Neuron (in vitro differentiated cells): ENCODE data around the gene C16orf78.

Source experiments
- H2AFZ ChIP-seq: one replicate; pipeline ENCODE4 v1.6.1; 2013; ENCODE audit warnings: low read depth, mild to moderate bottlenecking, inconsistent platforms, low read length, moderate library complexity
- H3K27me3 ChIP-seq: one replicate; pipeline ENCODE4 v1.6.1; 2013; ENCODE audit warnings: low read length; ENCODE audit not compliant: insufficient read depth
- H3K36me3 ChIP-seq: one replicate; pipeline ENCODE4 v1.6.1; 2013; ENCODE audit warnings: low read length; ENCODE audit not compliant: insufficient read depth
- H3K4me1 ChIP-seq: one replicate; pipeline ENCODE4 v1.6.1; 2013; ENCODE audit warnings: low read length; ENCODE audit not compliant: insufficient read depth
- H3K4me3 ChIP-seq: 2 replicates; pipeline ENCODE4 v1.5.1; 2013; ENCODE audit warnings: mild to moderate bottlenecking, low read length, moderate library complexity
- H3K9me3 ChIP-seq: one replicate; pipeline ENCODE4 v1.6.1; 2013; ENCODE audit warnings: low read length

The C16orf78 gene

DNA sequence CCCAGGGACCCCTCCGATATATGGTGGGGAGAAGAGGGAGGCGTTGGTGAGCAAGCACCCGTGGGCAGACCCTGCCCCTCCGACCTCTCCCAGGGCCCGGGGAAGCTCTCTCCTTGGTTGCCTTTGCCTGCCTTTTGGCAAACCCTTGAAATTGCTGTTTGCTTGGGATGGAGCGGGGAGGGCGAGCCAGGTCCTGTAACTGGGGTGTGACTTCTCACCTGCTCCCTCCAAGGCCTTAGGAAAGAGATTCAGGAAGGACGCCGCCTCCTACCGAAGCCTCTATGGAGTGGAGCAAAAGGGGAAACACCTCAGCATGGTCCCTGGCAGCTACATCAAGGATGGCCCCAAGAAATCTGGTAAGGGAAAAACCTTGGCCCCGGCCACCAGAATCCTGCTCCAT, 4.6 kb downstream of the C16orf78 start:
- H3K4me1 ChIP-seq, result no peaks in the 10 kb centered on the region
- H3K27me3 ChIP-seq, result peaks cover 16% of the 10 kb centered on the region
- no peak overlapping the region for H3K4me3 ChIP-seq
- H3K36me3 ChIP-seq, result no peaks in the 10 kb centered on the region
- H2AFZ ChIP-seq, result no peak overlapping the region
- H3K9me3 ChIP-seq, result no peaks in the 10 kb centered on the region

DNA sequence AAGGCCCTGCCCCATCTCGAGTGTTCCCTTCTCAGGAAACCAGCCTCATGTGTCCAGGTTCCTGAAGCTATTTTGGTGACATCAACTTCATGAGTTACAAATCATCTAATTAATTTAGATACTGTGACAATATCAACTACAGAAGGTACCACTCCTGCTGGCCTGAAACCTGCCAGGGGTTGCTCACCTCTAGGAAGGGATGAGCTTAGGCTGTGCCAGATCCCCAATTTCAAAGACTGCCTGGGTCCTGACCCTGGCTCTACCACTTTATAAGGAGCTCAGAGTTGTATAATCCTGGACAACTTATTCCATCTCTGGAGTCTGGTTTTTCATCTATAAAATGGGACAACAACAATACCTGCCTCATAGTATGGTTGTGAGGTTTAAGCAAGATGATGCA, 5.2 kb downstream of the C16orf78 start:
- H3K9me3 ChIP-seq, result no peaks in the 10 kb centered on the region
- H3K27me3 ChIP-seq, result peaks cover 16% of the 10 kb centered on the region
- H3K4me3 ChIP-seq, result no peak overlapping the region
- no peaks in the 10 kb centered on the region for H3K36me3 ChIP-seq
- H2AFZ ChIP-seq, result no peak overlapping the region
- H3K4me1 ChIP-seq, result no peaks in the 10 kb centered on the region

DNA sequence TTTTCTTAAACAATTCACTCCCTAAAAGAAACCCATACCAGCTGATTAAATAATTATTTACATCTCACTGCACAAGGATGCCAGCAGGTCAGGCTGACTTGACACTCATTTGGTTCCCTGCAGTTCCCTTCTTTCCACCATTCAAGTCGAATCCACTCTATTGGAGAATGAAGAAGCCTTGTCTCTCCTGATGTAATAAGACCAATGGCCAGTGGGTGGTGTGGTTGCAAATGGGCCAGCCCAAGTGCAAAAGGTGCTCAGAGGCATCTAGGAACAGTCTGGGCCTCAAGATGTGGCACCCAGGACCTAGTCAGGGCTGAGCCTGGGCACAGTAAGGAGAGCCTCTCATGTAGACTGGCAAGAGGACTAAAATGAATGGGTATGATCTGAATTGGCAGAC, 9.3 kb downstream of the C16orf78 start:
- Histone ChIP-seq H3K36me3 (no peaks in the 10 kb centered on the region), H3K4me1 (no peaks in the 10 kb centered on the region), H3K9me3 (no peaks in the 10 kb centered on the region), H2AFZ (no peak overlapping the region), H3K4me3 (no peak overlapping the region), H3K27me3 (peaks cover 4% of the 10 kb centered on the region)

DNA sequence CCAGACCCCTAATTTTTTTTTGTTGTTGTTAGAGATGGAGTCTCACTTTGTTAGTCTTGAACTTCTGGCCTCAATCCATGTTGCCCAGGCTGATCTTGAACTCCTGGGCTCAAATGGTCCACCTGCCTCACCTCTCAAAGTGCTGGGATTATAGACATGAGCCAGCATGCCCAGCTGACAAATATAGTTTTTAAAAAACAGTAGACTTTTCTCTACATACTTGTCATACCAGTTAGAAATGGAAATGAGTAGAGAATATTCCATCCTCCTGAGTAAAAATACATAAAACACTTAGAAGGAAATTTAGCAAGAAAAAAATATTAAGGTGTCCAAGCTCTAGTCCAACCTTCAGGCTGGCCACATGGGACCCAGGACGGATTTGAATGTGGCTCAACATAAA, 21.4 kb downstream of the C16orf78 start:
- H3K4me1 ChIP-seq, result no peaks in the 10 kb centered on the region
- H3K27me3 ChIP-seq, result peaks cover 6% of the 10 kb centered on the region
- H3K4me3 ChIP-seq, result no peak overlapping the region
- H3K36me3 ChIP-seq, result no peaks in the 10 kb centered on the region
- no peak overlapping the region for H2AFZ ChIP-seq
- H3K9me3 ChIP-seq, result no peaks in the 10 kb centered on the region

DNA sequence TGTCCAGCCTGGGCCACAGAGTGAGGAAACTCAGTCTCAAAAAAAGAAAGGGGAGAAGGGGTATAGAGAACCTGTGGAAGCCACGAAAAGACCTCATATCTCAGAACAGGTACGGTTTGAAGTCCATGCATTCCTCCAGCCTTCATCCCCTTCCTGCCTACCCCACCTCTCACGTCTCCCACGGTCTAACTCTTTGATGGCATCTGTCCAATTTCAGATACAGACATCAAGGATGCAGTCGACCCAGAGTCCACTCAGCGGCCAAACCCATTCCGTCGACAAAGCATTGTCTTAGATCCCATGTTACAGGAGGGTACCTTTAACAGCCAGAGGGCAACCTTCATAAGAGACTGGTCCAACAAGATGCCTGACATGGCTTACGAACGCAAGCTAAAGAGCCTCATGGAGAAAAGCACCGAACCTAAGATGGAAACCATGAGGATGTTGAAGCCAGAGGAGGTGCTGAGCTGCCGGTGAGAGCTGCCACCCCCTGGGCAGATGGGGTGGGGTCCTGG, 22.7 kb downstream of the C16orf78 start:
- no peaks in the 10 kb centered on the region for H3K36me3 ChIP-seq
- H3K4me3 ChIP-seq, result no peak overlapping the region
- no peak overlapping the region for H2AFZ ChIP-seq
- peaks cover 6% of the 10 kb centered on the region for H3K27me3 ChIP-seq
- no peaks in the 10 kb centered on the region for H3K4me1 ChIP-seq
- no peaks in the 10 kb centered on the region for H3K9me3 ChIP-seq

DNA sequence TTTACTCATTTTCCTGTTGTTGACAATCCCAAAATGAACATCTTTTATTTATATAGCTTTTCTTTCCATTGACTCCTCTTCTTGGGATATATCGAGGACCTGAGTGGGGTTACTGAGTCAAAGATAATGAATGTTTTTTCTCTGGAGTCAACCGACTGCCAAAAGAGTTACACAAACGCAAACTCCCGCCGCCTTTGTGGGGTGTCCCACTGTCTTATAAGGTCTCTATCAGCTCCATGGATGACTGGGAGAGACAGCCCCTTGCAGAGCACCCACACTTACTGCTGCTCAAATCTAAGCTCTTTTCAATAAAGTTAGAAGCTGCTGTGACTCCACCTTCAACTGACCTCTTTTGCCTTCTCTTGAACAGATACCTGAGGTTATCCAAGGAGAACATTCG, 25.2 kb downstream of the C16orf78 start:
- H3K36me3 ChIP-seq, result no peaks in the 10 kb centered on the region
- no peak overlapping the region for H3K4me3 ChIP-seq
- H2AFZ ChIP-seq, result no peak overlapping the region
- H3K4me1 ChIP-seq, result no peaks in the 10 kb centered on the region
- H3K27me3 ChIP-seq, result peaks cover 2% of the 10 kb centered on the region
- H3K9me3 ChIP-seq, result no peaks in the 10 kb centered on the region

DNA sequence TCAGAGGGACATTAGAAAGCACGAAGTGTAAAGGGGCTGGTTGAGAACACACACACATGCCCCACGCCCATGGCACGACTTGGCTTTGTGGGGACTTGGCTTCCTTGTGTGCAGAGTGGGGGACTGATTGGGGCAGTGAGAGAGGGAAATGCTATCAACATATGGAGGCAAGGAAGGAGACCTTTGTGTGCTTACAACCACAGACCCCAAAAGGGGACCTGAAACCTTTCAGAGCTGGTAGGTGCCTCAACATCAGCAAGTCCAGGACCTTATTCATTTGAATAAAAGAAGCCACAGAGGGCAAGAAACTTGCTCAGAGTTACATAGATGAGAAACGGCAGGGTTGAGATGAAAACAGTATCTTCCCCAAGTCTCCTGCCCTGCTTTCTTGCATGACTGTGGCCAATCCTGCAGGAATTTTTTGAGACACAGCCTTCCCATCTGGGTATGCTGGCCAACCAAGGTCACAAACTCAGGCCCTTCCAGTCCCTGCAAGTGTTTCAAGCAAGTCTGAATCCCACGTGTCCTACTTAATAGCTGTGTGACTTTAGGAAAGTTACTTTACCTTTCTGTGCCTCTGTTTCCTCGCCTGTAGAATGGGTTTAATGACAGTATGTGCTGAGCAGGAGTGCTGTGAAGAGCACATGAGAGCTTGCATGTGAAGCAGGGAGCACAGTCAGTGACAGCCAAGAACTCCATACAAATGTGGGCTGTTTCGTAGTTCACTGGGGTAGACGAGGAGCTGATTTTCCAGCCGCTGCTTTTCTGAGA, 26.2 kb downstream of the C16orf78 start:
- Histone ChIP-seq H2AFZ (no peak overlapping the region), H3K27me3 (peaks cover 2% of the 10 kb centered on the region), H3K4me3 (no peak overlapping the region), H3K9me3 (no peaks in the 10 kb centered on the region), H3K36me3 (no peaks in the 10 kb centered on the region), H3K4me1 (no peaks in the 10 kb centered on the region)

DNA sequence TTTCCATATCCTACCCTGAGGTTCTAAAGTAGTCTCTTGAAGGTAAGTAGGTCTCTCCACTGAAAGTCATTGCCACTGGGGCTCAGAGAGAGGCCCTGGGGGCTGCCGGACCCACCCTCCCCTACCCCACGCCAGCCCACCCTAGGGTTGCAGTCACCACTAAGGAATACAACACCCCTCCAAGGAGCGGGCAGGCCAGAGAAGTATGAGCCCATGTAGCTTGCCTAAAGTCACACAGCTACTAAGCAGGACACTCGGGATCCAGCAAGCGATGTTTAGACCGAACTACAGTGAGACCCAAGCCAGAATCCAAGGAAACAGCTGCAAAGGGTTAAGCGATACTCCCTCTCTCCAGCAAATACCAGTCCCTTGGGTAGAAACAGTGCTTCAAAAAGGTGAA, 27.0 kb downstream of the C16orf78 start:
- Histone ChIP-seq H3K4me1 (no peaks in the 10 kb centered on the region), H3K27me3 (peaks cover 2% of the 10 kb centered on the region), H3K4me3 (no peak overlapping the region), H3K36me3 (no peaks in the 10 kb centered on the region), H3K9me3 (no peaks in the 10 kb centered on the region), H2AFZ (no peak overlapping the region)

DNA sequence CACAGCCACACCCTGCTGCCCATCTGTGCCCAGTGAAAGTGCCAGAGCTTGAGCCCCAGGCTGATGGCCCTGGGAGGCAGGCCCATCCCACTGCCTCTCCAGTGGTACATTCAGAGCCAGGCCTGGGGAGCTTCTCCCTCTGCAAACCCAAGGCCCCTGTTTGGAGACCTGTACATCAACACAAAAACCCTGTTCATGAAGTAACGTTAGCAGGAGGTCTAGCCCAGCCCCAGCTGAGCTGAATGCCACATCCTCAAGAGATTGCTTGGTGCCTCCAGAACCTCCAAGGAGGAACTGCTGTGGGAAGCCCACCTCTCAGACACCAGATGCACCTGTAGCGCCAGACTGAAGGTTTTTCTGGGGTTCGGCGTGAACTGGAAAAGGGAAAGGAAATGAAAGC, 31.5 kb downstream of the C16orf78 start:
- Histone ChIP-seq H3K36me3 (no peaks in the 10 kb centered on the region), H2AFZ (no peak overlapping the region), H3K9me3 (no peaks in the 10 kb centered on the region)

DNA sequence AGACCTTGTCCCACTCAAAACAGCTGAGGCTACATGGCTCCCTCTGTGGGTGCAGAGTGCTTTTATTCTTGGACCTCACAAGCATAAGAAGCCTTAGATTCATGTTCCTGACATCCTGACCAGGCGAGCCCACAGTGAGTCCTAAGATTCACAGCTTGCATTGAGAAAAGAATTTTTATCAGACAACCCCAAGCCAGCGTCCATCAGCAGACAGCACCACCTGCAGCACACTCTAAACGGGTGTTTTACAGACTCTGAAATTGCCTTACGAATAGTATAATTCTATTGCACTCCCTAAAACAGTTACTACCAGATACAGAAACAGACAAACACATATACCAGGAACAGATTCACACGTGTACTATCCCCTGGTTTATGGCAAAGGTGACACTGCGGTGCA, 31.9 kb downstream of the C16orf78 start:
- no peaks in the 10 kb centered on the region for H3K36me3 ChIP-seq

More for the DNA sequence above, 31.5 kb downstream of the C16orf78 start:
- H3K27me3 ChIP-seq, result no peaks in the 10 kb centered on the region
- no peak overlapping the region for H3K4me3 ChIP-seq
- H3K4me1 ChIP-seq, result peaks cover 4% of the 10 kb centered on the region

DNA sequence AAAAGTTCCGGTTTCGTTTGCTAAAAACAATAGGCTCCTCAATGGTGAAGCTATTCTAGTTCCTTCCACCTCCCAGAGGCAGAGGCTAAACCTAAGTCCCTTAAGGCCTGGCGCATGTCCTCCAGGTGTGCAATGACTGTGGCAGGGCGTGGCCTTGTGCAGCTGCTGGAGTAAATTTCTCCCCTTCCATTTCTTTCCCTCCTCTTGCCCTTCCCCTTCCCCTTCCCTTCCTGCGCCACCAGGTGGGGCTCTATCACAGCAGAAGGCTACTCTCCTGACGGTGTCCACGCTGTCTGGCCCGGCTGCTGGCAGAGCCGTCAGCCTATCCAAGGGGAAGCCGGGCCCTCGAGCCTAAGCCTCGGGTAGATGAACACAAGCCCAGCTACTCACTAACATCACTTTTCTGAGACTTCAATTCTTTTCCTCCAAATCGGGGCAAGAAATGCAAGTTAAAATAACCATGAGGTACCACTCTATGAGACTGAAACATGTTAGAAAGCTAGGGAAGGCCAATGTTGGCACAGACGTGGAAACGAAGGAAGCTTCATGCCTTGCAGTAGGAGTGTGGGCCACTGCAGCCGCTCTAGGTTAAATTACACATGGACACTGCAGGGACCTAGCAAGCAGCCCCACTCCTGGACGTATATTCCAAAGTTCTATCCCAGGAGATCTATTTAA, 34.4 kb downstream of the C16orf78 start:
- H3K27me3 ChIP-seq, result no peaks in the 10 kb centered on the region
- no peaks in the 10 kb centered on the region for H3K9me3 ChIP-seq
- peaks cover 4% of the 10 kb centered on the region for H3K4me1 ChIP-seq
- no peaks in the 10 kb centered on the region for H3K36me3 ChIP-seq
- no peak overlapping the region for H2AFZ ChIP-seq
- H3K4me3 ChIP-seq, result no peak overlapping the region

More for the DNA sequence above, 31.9 kb downstream of the C16orf78 start:
- peaks cover 4% of the 10 kb centered on the region for H3K4me1 ChIP-seq
- no peak overlapping the region for H2AFZ ChIP-seq
- H3K9me3 ChIP-seq, result no peaks in the 10 kb centered on the region
- no peak overlapping the region for H3K4me3 ChIP-seq
- no peaks in the 10 kb centered on the region for H3K27me3 ChIP-seq

DNA sequence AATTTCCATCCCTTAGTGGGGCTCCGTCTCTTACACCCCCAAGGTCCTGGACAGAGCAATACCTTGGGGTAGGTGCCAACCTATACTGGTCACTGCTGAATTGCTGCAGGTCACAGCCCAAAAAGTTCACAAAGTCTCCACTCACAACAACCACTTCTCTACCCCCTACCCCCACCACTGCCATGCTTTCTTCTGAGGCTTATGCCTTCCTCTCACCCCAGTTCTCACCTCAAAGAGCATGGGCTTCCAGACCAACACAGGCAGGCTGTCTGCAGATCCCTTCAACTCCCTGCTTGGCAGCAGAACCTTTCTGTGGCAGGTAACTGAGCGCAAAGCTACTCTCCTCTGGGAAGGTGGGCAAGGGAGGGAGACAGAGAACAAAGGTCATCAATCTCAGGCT, 35.5 kb downstream of the C16orf78 start:
- no peak overlapping the region for H3K4me3 ChIP-seq
- H2AFZ ChIP-seq, result no peak overlapping the region

DNA sequence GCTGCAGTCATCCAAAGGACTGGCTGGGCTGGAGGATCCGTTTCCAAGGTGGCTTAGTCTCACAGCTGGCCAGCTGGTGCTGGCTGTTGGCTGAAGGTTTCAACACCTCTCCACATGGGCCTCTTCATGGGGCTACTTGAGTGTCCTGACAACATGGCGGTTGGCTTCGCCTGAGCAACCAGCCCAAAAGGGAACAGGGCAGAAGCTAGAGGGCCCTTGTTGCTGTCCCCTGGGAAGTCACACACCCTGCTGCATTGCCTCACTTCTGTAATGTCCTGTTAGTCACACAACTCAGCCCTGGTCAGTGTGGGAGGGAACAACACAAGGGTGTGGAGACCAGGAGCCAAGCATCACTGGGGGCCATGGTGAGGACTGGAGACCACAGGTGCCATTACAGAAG, 36.6 kb downstream of the C16orf78 start:
- H3K4me3 ChIP-seq, result no peak overlapping the region
- H3K27me3 ChIP-seq, result peaks cover 2% of the 10 kb centered on the region
- H3K9me3 ChIP-seq, result no peaks in the 10 kb centered on the region
- peaks cover 4% of the 10 kb centered on the region for H3K4me1 ChIP-seq
- no peaks in the 10 kb centered on the region for H3K36me3 ChIP-seq
- H2AFZ ChIP-seq, result no peak overlapping the region

More for the DNA sequence above, 35.5 kb downstream of the C16orf78 start:
- peaks cover 4% of the 10 kb centered on the region for H3K4me1 ChIP-seq
- H3K9me3 ChIP-seq, result no peaks in the 10 kb centered on the region
- H3K27me3 ChIP-seq, result no peaks in the 10 kb centered on the region
- H3K36me3 ChIP-seq, result no peaks in the 10 kb centered on the region
